Fibroblast of villous mesenchyme (primary cell): Measurements from ENCODE around the gene SCYGR3. TPM values are rescaled to one million over a fixed set of nuclear protein-coding genes. Genes with fewer than 3 reads are reported as not detected.

ENCODE experiments used
- DNase-seq: peaks from one replicate; pipeline ENCODE4 v3.0.0-alpha.2; 2010; ENCODE audit warnings: low read depth
- H3K4me3 ChIP-seq: 2 replicates; pipeline ENCODE4 v1.5.1; 2011; ENCODE audit warnings: low read depth, mild to moderate bottlenecking, low read length
- CTCF ChIP-seq: IDR thresholded peaks from 2 replicates; pipeline ENCODE4 v1.5.1; 2012; ENCODE audit warnings: low read depth, mild to moderate bottlenecking, low read length; ENCODE audit not compliant: insufficient read depth
- total RNA-seq: library from RNA; depleted of rRNA; stranded (reverse); fragments of >200 nt; gene quantifications from 2 replicates; pipeline ENCODE4 v1.2.3, GENCODE V29; 2012

Gene SCYGR3
- total RNA-seq, 1 donor: not detected

GRCh38 chr2:227570615-227571014 is 44.0 kb downstream of the SCYGR3 start:
- no peak for DNase-seq
- no peak for TF ChIP-seq CTCF
- H3K4me3 ChIP-seq: no peak overlapping the region

- H3K4me3 ChIP-seq: no peak overlapping the region
- no peak for TF ChIP-seq CTCF
- no peak for DNase-seq
Measured at GRCh38 chr2:227568852-227569169, 45.8 kb downstream of the SCYGR3 start.

- no peak for DNase-seq
- H3K4me3 ChIP-seq: no peak overlapping the region
- no peak for TF ChIP-seq CTCF
Measured at GRCh38 chr2:227566012-227566411, 48.6 kb downstream of the SCYGR3 start.

GRCh38 chr2:227565080-227565479 is 49.6 kb downstream of the SCYGR3 start:
- H3K4me3 ChIP-seq: no peak overlapping the region
- DNase-seq: no peak
- TF ChIP-seq CTCF: no peak

Other genes starting within 250 kb of the SCYGR3 start
- under 0.01 TPM in 1 of 2 replicates, not detected in the other for gene TM4SF20, start 235.5 kb downstream of the SCYGR3 start, total RNA-seq
- gene SCYGR1, start 226.9 kb downstream of the SCYGR3 start, total RNA-seq: not detected in 2 replicates
- gene AGFG1, start 142.7 kb downstream of the SCYGR3 start, total RNA-seq: 30.0 and 56.1 TPM in 2 replicates
- not detected in 2 replicates for gene SCYGR2, start 15.9 kb downstream of the SCYGR3 start, total RNA-seq
- not detected in 2 replicates for gene SCYGR4, start 2.7 kb upstream of the SCYGR3 start, total RNA-seq
- gene SCYGR5, start 52.0 kb upstream of the SCYGR3 start, total RNA-seq: not detected in 2 replicates
- gene SLC19A3, start 103.2 kb upstream of the SCYGR3 start, total RNA-seq: under 0.01 and 0.32 TPM in 2 replicates
- not detected in 2 replicates for gene SCYGR6, start 109.9 kb upstream of the SCYGR3 start, total RNA-seq
- gene SCYGR7, start 113.5 kb upstream of the SCYGR3 start, total RNA-seq: not detected in 2 replicates
- not detected in 2 replicates for gene SCYGR8, start 131.1 kb upstream of the SCYGR3 start, total RNA-seq
- 0.43 TPM in 1 of 2 replicates, not detected in the other for gene CCL20, start 199.0 kb upstream of the SCYGR3 start, total RNA-seq